Measurements from ENCODE around the gene ARL14EPL.

DNA sequence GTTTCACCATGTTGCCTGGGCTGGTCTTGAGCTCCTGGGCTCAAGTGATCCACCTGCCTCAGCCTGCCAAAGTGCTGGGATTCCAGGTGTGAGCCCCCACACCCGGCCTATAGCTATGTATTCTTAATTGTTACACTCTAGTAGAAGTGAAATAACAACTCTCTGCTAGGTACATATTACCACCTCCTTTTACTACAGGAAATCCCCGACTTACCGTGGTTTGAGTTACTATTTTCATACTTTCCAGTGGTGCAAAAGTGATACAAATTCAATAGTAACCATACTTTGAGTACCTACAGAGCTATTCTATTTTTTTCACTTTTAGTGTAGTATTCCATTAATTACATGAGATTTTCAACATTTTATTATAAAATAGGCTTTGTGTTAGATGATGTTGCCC, 719 bp downstream of the ARL14EPL start:
- TF ChIP-seq CTCF (IDR thresholded peaks at IDR 0.05; ENCODE audit: low read depth, low read length, poor library complexity, severe bottlenecking) (no peak), EZH2phosphoT487 (IDR thresholded peaks at IDR 0.05; ENCODE audit: borderline replicate concordance, low read length) (no peak)

Measured in DOHH2 (cell line).